Ishikawa (cell line): Measurements from ENCODE around the gene ABCC4.

Experiments used
- CEBPB ChIP-seq: IDR thresholded peaks from 2 replicates; pipeline ENCODE4 v1.6.1; 2012
- CREB1 ChIP-seq: IDR thresholded peaks from 2 replicates; pipeline ENCODE4 v1.6.1; 2012; ENCODE audit warnings: low read depth
- EGR1 ChIP-seq: IDR thresholded peaks from 2 replicates; pipeline ENCODE4 v1.6.1; 2012
- EP300 ChIP-seq: IDR thresholded peaks from 2 replicates; pipeline ENCODE4 v1.6.1; 2012; ENCODE audit warnings: borderline replicate concordance
- FOXM1 ChIP-seq: IDR thresholded peaks from 2 replicates; pipeline ENCODE4 v1.6.1; 2012; ENCODE audit warnings: low read depth, borderline replicate concordance
- MAX ChIP-seq: IDR thresholded peaks from 2 replicates; pipeline ENCODE4 v1.6.1; 2012
- NFIC ChIP-seq: IDR thresholded peaks from 2 replicates; pipeline ENCODE4 v1.6.1; 2012
- RAD21 ChIP-seq: IDR thresholded peaks from 2 replicates; pipeline ENCODE4 v1.6.1; 2012; ENCODE audit warnings: low read depth
- REST ChIP-seq: IDR thresholded peaks from 2 replicates; pipeline ENCODE4 v1.6.1; 2012; ENCODE audit warnings: low read depth, mild to moderate bottlenecking
- TAF1 ChIP-seq: IDR thresholded peaks from 2 replicates; pipeline ENCODE4 v1.6.1; 2012; ENCODE audit warnings: low read depth, mild to moderate bottlenecking
- TCF12 ChIP-seq: IDR thresholded peaks from 2 replicates; pipeline ENCODE4 v1.6.1; 2012; ENCODE audit warnings: low read depth
- TEAD4 ChIP-seq: IDR thresholded peaks from 2 replicates; pipeline ENCODE4 v1.6.1; 2012
- USF1 ChIP-seq: IDR thresholded peaks from 2 replicates; pipeline ENCODE4 v1.6.1; 2012
- YY1 ChIP-seq: IDR thresholded peaks from 2 replicates; pipeline ENCODE4 v1.6.1; 2012; ENCODE audit warnings: low read depth
- ZBTB7A ChIP-seq: IDR thresholded peaks from 2 replicates; pipeline ENCODE4 v1.6.1; 2012; ENCODE audit warnings: low read depth

Gene ABCC4

GRCh38 chr13:95241321-95241720 is 59.9 kb downstream of the ABCC4 start:
- no peak for TF ChIP-seq TCF12
- no peak for TF ChIP-seq CREB1
- TF ChIP-seq YY1 = no peak
- TF ChIP-seq EGR1 = no peak
- no peak for TF ChIP-seq NFIC
- no peak for TF ChIP-seq TEAD4
- no peak for TF ChIP-seq ZBTB7A
- no peak for TF ChIP-seq TAF1
- no peak for TF ChIP-seq MAX
- TF ChIP-seq USF1 = no peak
- TF ChIP-seq EP300 = no peak
- no peak for TF ChIP-seq REST
- no peak for TF ChIP-seq RAD21
- TF ChIP-seq CEBPB = no peak
- no peak for TF ChIP-seq FOXM1

- no peak for TF ChIP-seq RAD21
- TF ChIP-seq EGR1 = no peak
- TF ChIP-seq TAF1 = no peak
- no peak for TF ChIP-seq EP300
- no peak for TF ChIP-seq YY1
- no peak for TF ChIP-seq REST
- TF ChIP-seq TEAD4 = no peak
- no peak for TF ChIP-seq FOXM1
- no peak for TF ChIP-seq NFIC
- no peak for TF ChIP-seq CREB1
- TF ChIP-seq MAX = no peak
- no peak for TF ChIP-seq ZBTB7A
- TF ChIP-seq TCF12 = no peak
- TF ChIP-seq USF1 = no peak
- no peak for TF ChIP-seq CEBPB
Observed at GRCh38 chr13:95239283-95239682, 62.0 kb downstream of the ABCC4 start.

- TF ChIP-seq EGR1 = no peak
Observed at GRCh38 chr13:95237310-95237870, 63.9 kb downstream of the ABCC4 start.

GRCh38 chr13:95236774-95237173 is 64.5 kb downstream of the ABCC4 start:
- TF ChIP-seq EGR1 (no peak), REST (no peak), NFIC (no peak), TEAD4 (no peak), RAD21 (no peak), ZBTB7A (no peak), CREB1 (no peak), MAX (no peak), FOXM1 (no peak), TCF12 (no peak), EP300 (no peak), USF1 (no peak)
